Middle frontal gyrus (tissue), 1 donor: Measurements from ENCODE around the gene ATP11C.
"Not testable (repeated sequence)": the region's sequence is repeated elsewhere in the genome, so short reads cannot be mapped to it uniquely, and the experiment has no call there.

Experiments
- DNase-seq: peaks from one replicate; pipeline ENCODE4 v3.0.0-alpha.2; 2015; ENCODE audit warnings: low spot score; ENCODE audit errors: extremely low spot score

The ATP11C gene

GRCh38 chrX:139734996-139735395, 197.9 kb downstream of the ATP11C start:
- DNase-seq: no peak

- no peak for DNase-seq
Observed at GRCh38 chrX:139725720-139726119, 207.1 kb downstream of the ATP11C start.

GRCh38 chrX:139724626-139725025, 208.2 kb downstream of the ATP11C start:
- DNase-seq: no peak

- no peak for DNase-seq
Observed at GRCh38 chrX:139720979-139721378, 211.9 kb downstream of the ATP11C start.

- DNase-seq: no peak
Observed at GRCh38 chrX:139720136-139720535, 212.7 kb downstream of the ATP11C start.

- DNase-seq: no peak
Observed at GRCh38 chrX:139708067-139708466, 224.8 kb downstream of the ATP11C start, which contains the start of gene MCF2. TSS of gene MCF2 (minus strand) at chrX:139708167. CDS start at chrX:139651744, 56,423 bp downstream.

- DNase-seq: no peak
Observed at GRCh38 chrX:139702658-139703057, 230.2 kb downstream of the ATP11C start.

GRCh38 chrX:139692908-139693307, 239.9 kb downstream of the ATP11C start:
- no peak for DNase-seq

- DNase-seq: no peak
Observed at GRCh38 chrX:139692506-139692849, 240.4 kb downstream of the ATP11C start.

- no peak for DNase-seq
Observed at GRCh38 chrX:139691843-139692505, 240.9 kb downstream of the ATP11C start.

- DNase-seq: no peak
Observed at GRCh38 chrX:139691493-139691842, 241.4 kb downstream of the ATP11C start.

GRCh38 chrX:139685175-139685574, 247.7 kb downstream of the ATP11C start:
- not testable (repeated sequence) for DNase-seq

GRCh38 chrX:139680356-139680755, 252.5 kb downstream of the ATP11C start:
- DNase-seq: no peak
